Subcutaneous adipose tissue (tissue), 4 donors: ENCODE measurements around the gene DLST. TPM values are rescaled to one million over a fixed set of nuclear protein-coding genes. Genes with fewer than 3 reads are reported as not detected.

Experiments
- total RNA-seq, 4 donors: library from RNA; depleted of rRNA; stranded (reverse); fragments of >200 nt; gene quantifications; one replicate each; pipeline ENCODE4 v1.1.0, GENCODE V29; 2016
- TF ChIP-seq, protein P1 (sequence below): fragments of 450-650 bp; IDR thresholded peaks from one replicate; pipeline ENCODE4 v1.5.1; 2016; ENCODE audit warnings: low read depth, mild to moderate bottlenecking, control low read depth, antibody characterized with exemption, moderate library complexity

Gene DLST
- total RNA-seq, 4 donors from 2014 or later: 91.8 to 152 (median 109) TPM

DNA sequence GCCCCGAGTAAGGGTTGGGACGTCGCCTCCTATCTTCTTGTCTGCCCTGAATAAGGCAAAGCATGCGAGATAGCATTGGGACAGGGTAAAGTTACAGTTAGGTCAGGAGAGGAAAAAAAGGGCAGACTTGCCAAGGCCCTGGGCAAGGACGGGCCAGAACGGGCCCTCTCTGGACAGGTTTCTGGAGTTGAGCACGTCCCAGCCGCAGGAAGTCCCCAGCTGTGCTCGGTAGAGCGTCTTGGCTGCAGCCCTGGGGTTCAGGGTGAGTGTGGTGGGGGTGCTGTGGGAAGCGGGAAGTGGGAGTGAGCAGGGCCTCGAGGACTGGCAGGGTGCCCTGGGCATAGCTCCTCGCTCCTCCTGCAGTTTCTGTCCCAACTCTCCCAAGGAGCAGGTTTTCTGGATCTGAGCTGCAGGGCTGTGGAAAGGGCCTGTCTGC lies 35.9 kb downstream of the DLST start:
- TF ChIP-seq, protein P1, sequence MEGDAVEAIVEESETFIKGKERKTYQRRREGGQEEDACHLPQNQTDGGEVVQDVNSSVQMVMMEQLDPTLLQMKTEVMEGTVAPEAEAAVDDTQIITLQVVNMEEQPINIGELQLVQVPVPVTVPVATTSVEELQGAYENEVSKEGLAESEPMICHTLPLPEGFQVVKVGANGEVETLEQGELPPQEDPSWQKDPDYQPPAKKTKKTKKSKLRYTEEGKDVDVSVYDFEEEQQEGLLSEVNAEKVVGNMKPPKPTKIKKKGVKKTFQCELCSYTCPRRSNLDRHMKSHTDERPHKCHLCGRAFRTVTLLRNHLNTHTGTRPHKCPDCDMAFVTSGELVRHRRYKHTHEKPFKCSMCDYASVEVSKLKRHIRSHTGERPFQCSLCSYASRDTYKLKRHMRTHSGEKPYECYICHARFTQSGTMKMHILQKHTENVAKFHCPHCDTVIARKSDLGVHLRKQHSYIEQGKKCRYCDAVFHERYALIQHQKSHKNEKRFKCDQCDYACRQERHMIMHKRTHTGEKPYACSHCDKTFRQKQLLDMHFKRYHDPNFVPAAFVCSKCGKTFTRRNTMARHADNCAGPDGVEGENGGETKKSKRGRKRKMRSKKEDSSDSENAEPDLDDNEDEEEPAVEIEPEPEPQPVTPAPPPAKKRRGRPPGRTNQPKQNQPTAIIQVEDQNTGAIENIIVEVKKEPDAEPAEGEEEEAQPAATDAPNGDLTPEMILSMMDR: no peak

DNA sequence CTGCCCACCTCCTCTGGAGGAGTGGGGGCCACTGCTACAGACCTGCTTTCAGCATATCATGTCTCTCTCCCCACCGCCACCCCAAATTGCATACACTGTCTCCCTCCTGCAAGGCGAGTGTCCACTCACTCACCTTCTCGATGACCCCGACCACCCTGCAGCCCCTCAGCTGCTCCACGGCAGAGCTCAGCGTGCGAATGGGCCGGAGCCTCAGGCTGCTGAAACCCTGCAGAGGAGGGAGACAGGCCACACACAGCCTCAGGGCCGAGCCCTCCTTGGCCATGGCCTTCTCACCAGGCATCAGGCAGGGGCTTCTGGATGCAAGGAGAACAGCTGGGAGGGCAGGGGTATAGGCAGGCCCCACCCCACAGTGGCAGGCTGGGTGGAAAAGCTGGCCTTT lies 36.7 kb downstream of the DLST start:
- TF ChIP-seq, protein P1: no peak

DNA sequence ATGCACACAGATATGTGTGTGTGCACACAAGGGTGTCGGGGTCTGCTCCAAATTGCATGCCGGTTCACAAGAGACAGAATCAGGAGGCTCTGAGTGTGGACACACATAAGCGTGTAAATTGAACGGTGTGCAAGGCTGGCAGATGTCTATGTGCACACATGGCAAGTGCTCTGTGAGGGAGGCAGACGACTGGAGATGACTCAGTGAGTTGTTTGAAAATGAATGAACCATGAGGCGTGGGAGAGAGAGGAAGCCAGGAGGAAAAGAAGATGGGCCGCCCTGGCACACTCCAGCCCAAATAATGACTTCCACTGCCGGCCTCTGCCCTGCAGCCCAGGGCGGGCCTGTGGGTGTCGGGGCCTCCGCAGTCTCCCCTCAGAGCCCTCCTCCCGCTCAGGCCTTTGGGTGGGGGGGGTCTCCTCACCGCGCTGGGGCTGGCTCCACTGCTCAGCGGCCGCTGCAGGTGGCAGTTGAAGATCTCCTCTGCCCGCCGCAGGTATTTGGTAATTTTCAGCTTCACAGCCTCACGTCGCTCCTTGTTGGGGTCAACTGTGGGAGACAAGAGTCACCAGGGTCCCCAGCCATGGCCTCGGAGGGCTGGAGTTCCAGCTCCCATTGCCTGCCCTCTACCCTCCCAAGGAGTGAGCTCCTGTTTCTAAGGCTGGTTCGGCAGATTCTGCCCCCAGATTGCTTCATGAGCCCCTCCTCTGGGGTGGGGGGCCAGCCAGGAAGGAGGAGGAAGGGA lies 37.9 kb downstream of the DLST start:
- TF ChIP-seq, protein P1: no peak

DNA sequence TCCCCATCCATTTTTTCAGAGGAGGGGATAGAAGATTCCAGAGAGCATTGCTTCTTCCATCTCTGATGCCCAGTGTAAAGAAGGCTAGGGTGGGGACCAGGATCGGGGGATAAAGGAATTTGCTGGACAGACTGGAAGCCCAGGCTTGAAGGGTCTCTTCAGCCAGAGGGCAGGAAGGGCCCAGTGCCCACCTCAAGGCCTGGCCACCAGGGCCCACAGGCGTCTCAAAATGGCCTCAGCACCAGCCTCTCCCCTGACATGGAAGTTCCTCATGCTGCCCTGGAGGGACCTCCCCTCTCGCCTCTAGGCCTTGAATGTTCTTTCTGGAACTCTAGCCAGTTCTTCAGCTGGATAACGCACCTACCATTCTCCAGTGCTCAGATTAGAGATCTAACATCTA lies 38.6 kb downstream of the DLST start:
- TF ChIP-seq, protein P1: no peak

DNA sequence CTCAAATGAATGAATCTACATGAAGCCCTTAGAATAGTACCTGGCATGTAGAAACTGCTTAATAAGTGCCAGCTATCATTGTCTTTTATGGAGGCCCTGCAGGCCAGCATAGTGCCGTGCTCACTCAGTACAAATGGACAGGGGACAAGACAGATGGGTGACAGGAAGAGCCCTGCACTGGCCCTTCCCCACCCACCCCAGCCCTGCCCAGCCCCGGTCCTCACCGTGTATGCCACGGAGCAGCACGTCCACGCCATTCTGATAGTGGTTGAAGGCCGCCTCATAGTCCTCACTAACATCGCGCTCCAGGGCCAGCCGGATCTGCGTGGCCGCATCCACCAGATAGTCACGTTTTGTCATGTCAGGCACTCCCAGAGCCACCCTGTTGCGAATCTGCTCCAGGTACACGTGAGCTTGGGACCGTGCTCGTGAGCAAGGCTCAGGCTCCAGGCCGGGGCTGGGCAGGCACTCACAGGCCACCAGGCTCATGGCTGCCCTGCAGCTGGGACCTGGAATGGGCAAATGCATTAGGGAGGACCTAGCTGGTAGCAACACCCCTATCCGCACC lies 39.4 kb downstream of the DLST start:
- TF ChIP-seq, protein P1: no peak

DNA sequence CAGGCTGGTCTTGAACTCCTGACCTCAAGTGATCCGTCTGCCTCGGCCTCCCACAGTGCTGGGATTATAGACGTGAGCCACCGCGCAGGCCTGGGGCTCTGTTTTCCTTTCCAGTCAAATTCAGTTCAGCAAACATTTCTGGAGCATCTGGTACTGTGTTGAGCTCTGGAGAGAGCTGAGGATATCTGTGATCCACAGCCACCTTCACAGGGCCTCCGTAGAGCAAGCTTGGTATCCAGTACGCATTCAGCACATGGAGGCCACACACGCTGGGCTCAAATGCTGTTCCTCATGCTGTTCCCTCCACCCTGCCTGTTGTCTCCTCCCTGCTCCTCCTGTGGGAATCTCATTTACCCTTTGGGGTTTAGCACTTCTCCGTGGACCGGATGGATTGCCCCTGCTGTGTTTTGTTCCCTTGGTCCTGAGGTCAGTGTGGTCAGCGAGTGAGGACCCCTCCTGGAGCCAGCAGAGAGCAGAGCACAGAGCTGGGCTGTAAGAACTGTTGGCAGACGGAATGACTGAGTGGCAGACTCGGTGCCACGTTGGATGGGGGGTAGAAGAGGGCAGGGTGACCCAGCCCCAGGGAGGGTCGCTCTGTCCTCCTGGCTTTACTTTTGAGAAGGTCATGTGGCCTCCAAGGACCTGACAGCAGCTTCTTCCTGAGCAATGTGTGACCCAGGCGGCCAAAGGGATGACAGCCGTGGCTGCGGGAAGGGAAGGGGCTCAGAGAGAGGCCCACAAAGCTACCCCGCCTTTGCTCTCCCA lies 40.5 kb downstream of the DLST start:
- TF ChIP-seq, protein P1: no peak
